Liver (tissue), 9 donors: ENCODE results near the gene CHRM2. TPM values are rescaled to one million over a fixed set of nuclear protein-coding genes. Genes with fewer than 3 reads are reported as not detected.

Experiments
- DNase-seq: peaks from one replicate; pipeline ENCODE4 v3.0.0-alpha.2; 2017; ENCODE audit warnings: low spot score
- H3K27ac ChIP-seq, 2 donors: one replicate each; pipeline ENCODE4 v1.7.0; 2013; ENCODE audit warnings: inconsistent platforms in 2 of 2, low read length in 2 of 2, control low read depth in 1 of 2, low read depth in 1 of 2, mild to moderate bottlenecking in 1 of 2
- H3K27me3 ChIP-seq, 4 donors: one replicate each; pipeline versions ENCODE4 v1.6.1 to v1.7.0; 2013; ENCODE audit warnings: low read length in 3 of 4, inconsistent platforms in 1 of 4, mild to moderate bottlenecking in 1 of 4, moderate library complexity in 1 of 4; ENCODE audit not compliant: control insufficient read depth in 4 of 4, insufficient read depth in 4 of 4
- H3K36me3 ChIP-seq, 4 donors: one replicate each; pipeline versions ENCODE4 v1.6.1 to v1.7.0; 2013; ENCODE audit warnings: low read length in 3 of 4, mild to moderate bottlenecking in 3 of 4, low read depth in 1 of 4, moderate library complexity in 1 of 4; ENCODE audit not compliant: control insufficient read depth in 4 of 4, insufficient read depth in 3 of 4
- H3K4me1 ChIP-seq, 4 donors: one replicate each; pipeline versions ENCODE4 v1.6.1 to v1.7.0; 2013; ENCODE audit warnings: low read length in 3 of 4, mild to moderate bottlenecking in 3 of 4, moderate library complexity in 1 of 4; ENCODE audit not compliant: control insufficient read depth in 4 of 4, insufficient read depth in 4 of 4
- H3K4me3 ChIP-seq, 3 donors: one replicate each; pipeline versions ENCODE4 v1.6.1 to v1.7.0; 2013; ENCODE audit warnings: low read length in 3 of 3, control low read depth in 1 of 3, low read depth in 1 of 3, mild to moderate bottlenecking in 1 of 3
- H3K9ac ChIP-seq, 2 donors: one replicate each; pipeline ENCODE4 v1.7.0; 2013; ENCODE audit warnings: low read length in 2 of 2, mild to moderate bottlenecking in 2 of 2, moderate library complexity in 2 of 2, control low read depth in 1 of 2, low read depth in 1 of 2
- H3K9me3 ChIP-seq, 4 donors: one replicate each; pipeline versions ENCODE4 v1.6.1 to v1.7.0; 2013; ENCODE audit warnings: low read length in 3 of 4; ENCODE audit not compliant: control insufficient read depth in 4 of 4
- HNF4A ChIP-seq, 2 donors: conservative IDR thresholded peaks; 2 replicates each; pipeline ENCODE4 v1.6.1; 2016; ENCODE audit warnings: antibody characterized with exemption in 2 of 2, mild to moderate bottlenecking in 2 of 2
- JUND ChIP-seq, 2 donors: IDR thresholded peaks; 2 replicates each; pipeline ENCODE4 v1.6.1; 2016; ENCODE audit warnings: antibody characterized with exemption in 2 of 2
- RAD21 ChIP-seq, 2 donors: IDR thresholded peaks; 2 replicates each; pipeline ENCODE4 v1.6.1; 2016; ENCODE audit warnings: antibody characterized with exemption in 2 of 2, mild to moderate bottlenecking in 2 of 2
- RXRA ChIP-seq, 2 donors: IDR thresholded peaks; 2 replicates each; pipeline ENCODE4 v1.6.1; 2017 to 2018; ENCODE audit warnings: antibody characterized with exemption in 2 of 2, mild to moderate bottlenecking in 1 of 2
- TAF1 ChIP-seq: conservative IDR thresholded peaks from 2 replicates; pipeline ENCODE4 v1.6.1; 2016; ENCODE audit warnings: antibody characterized with exemption, mild to moderate bottlenecking
- YY1 ChIP-seq: IDR thresholded peaks from 2 replicates; pipeline ENCODE4 v1.6.1; 2016; ENCODE audit warnings: antibody characterized with exemption, mild to moderate bottlenecking
- WGBS: extraction: QIAGEN DNeasy Blood & Tissue Kit; methylation state at CpG from one replicate; pipeline ENCODE4 v1.1.7; 2013; 5-methylcytosine and 5-hydroxymethylcytosine counted together
- polyA plus RNA-seq, 2 donors: library from polyadenylated mRNA; stranded (reverse) in 1 of 2; unstranded in 1 of 2; fragments of 200-250 nt in 1 of 2; fragments of >200 nt in 1 of 2; fragmentation: Nextera tagmentation in 1 of 2; extraction: Ambion mirVana in 1 of 2; gene quantifications; one replicate each; pipeline versions ENCODE4 v1.2.1 to v1.2.3, GENCODE V29; 2013 to 2015
- total RNA-seq, 2 donors: library from RNA; depleted of rRNA; stranded (reverse); fragments of >200 nt; gene quantifications; one replicate each; pipeline ENCODE4 v1.2.3, GENCODE V29; 2014
- TF ChIP-seq, protein P1 (sequence below): IDR thresholded peaks from 2 replicates; pipeline ENCODE4 v1.6.1; 2016; ENCODE audit warnings: antibody characterized with exemption, mild to moderate bottlenecking
- TF ChIP-seq, protein P2 (sequence below): IDR thresholded peaks from 2 replicates; pipeline ENCODE4 v1.6.1; 2016; ENCODE audit warnings: antibody characterized with exemption
- TF ChIP-seq, protein P3 (sequence below): fragments of 150-350 bp; IDR thresholded peaks from 2 replicates; pipeline ENCODE4 v1.5.1; 2017; ENCODE audit warnings: improper control_type of control experiment, low read depth, low read length; ENCODE audit not compliant: missing input control
- TF ChIP-seq, protein P4 (sequence below): IDR thresholded peaks from 2 replicates; pipeline ENCODE4 v1.6.1; 2016; ENCODE audit warnings: antibody characterized with exemption
- TF ChIP-seq, protein P5 (sequence below): IDR thresholded peaks from 2 replicates; pipeline ENCODE4 v1.6.1; 2016; ENCODE audit warnings: antibody characterized with exemption
- donor health status: healthy.
- donor health status: healthy.
- donor health status: healthy.
- donor health status: healthy.
- donor health status: healthy.

Gene CHRM2
- total and polyA plus RNA-seq, 4 donors, result 0.08 to 1.2 (median 0.30) TPM

DNA sequence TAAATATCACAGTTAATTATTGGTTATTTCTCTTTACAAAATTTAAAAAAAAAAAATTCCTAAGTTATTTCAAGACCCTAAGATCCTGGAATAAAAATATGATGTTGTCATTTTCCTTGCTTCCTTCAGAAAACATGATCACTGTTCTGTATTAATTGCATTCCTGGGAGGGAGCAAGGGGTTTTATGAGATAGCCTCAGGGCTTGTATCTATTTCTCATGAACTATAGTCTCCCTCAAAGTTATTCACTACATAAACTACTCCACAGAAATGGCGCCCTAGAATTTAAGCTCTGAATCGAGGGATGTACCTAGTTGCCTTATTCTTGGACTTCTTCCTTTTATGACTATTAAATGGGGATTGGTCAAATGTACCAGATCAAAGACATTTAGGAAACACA is 170.3 kb downstream of the CHRM2 start:
- WGBS, result 82% methylated on average over 2 of the region's 2 CpGs
- no peak for DNase-seq

DNA sequence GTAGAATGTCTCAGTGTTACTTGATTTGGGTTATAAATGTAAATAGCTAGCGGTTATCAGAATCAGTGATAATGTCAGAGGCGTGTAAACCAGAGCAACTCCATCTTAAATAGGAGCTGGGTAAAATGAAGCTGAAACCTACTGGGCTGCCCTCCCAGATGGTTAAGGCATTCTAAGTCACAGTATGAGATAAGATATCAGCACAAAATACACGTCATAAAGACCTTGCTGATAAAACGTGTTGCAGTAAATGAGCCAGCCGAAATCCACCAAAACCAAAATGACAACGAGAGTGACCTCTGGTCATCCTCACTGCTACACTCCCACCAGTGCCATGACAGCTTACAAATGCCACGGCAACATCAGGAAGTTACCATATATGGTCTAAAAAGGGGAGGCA is 172.3 kb downstream of the CHRM2 start:
- TF ChIP-seq, protein P1, sequence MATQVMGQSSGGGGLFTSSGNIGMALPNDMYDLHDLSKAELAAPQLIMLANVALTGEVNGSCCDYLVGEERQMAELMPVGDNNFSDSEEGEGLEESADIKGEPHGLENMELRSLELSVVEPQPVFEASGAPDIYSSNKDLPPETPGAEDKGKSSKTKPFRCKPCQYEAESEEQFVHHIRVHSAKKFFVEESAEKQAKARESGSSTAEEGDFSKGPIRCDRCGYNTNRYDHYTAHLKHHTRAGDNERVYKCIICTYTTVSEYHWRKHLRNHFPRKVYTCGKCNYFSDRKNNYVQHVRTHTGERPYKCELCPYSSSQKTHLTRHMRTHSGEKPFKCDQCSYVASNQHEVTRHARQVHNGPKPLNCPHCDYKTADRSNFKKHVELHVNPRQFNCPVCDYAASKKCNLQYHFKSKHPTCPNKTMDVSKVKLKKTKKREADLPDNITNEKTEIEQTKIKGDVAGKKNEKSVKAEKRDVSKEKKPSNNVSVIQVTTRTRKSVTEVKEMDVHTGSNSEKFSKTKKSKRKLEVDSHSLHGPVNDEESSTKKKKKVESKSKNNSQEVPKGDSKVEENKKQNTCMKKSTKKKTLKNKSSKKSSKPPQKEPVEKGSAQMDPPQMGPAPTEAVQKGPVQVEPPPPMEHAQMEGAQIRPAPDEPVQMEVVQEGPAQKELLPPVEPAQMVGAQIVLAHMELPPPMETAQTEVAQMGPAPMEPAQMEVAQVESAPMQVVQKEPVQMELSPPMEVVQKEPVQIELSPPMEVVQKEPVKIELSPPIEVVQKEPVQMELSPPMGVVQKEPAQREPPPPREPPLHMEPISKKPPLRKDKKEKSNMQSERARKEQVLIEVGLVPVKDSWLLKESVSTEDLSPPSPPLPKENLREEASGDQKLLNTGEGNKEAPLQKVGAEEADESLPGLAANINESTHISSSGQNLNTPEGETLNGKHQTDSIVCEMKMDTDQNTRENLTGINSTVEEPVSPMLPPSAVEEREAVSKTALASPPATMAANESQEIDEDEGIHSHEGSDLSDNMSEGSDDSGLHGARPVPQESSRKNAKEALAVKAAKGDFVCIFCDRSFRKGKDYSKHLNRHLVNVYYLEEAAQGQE, result no peak
- TF ChIP-seq HNF4A (conservative IDR thresholded peaks at IDR 0.05) (no peak), RAD21 (IDR thresholded peaks at IDR 0.05) (no peak), RXRA (IDR thresholded peaks at IDR 0.05) (no peak), JUND (IDR thresholded peaks at IDR 0.05) (no peak), YY1 (no peak), TAF1 (no peak)
- TF ChIP-seq, protein P2, sequence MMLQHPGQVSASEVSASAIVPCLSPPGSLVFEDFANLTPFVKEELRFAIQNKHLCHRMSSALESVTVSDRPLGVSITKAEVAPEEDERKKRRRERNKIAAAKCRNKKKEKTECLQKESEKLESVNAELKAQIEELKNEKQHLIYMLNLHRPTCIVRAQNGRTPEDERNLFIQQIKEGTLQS, result no peak
- TF ChIP-seq, protein P3, sequence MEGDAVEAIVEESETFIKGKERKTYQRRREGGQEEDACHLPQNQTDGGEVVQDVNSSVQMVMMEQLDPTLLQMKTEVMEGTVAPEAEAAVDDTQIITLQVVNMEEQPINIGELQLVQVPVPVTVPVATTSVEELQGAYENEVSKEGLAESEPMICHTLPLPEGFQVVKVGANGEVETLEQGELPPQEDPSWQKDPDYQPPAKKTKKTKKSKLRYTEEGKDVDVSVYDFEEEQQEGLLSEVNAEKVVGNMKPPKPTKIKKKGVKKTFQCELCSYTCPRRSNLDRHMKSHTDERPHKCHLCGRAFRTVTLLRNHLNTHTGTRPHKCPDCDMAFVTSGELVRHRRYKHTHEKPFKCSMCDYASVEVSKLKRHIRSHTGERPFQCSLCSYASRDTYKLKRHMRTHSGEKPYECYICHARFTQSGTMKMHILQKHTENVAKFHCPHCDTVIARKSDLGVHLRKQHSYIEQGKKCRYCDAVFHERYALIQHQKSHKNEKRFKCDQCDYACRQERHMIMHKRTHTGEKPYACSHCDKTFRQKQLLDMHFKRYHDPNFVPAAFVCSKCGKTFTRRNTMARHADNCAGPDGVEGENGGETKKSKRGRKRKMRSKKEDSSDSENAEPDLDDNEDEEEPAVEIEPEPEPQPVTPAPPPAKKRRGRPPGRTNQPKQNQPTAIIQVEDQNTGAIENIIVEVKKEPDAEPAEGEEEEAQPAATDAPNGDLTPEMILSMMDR, result no peak
- TF ChIP-seq, protein P4, sequence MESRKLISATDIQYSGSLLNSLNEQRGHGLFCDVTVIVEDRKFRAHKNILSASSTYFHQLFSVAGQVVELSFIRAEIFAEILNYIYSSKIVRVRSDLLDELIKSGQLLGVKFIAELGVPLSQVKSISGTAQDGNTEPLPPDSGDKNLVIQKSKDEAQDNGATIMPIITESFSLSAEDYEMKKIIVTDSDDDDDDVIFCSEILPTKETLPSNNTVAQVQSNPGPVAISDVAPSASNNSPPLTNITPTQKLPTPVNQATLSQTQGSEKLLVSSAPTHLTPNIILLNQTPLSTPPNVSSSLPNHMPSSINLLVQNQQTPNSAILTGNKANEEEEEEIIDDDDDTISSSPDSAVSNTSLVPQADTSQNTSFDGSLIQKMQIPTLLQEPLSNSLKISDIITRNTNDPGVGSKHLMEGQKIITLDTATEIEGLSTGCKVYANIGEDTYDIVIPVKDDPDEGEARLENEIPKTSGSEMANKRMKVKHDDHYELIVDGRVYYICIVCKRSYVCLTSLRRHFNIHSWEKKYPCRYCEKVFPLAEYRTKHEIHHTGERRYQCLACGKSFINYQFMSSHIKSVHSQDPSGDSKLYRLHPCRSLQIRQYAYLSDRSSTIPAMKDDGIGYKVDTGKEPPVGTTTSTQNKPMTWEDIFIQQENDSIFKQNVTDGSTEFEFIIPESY, result no peak
- TF ChIP-seq, protein P5, sequence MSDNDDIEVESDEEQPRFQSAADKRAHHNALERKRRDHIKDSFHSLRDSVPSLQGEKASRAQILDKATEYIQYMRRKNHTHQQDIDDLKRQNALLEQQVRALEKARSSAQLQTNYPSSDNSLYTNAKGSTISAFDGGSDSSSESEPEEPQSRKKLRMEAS, result no peak
- DNase-seq, result no peak
- H3K36me3 ChIP-seq, result no peaks in the 10 kb centered on the region
- no peak overlapping the region for H3K9ac ChIP-seq
- 59% methylated on average over 7 of the region's 7 CpGs for WGBS
- H3K4me1 ChIP-seq, result no peaks in the 10 kb centered on the region
- H3K4me3 ChIP-seq, result no peak overlapping the region
- no peak overlapping the region for H3K27ac ChIP-seq
- H3K27me3 ChIP-seq, result no peaks in the 10 kb centered on the region
- no peaks in the 10 kb centered on the region for H3K9me3 ChIP-seq

More for the DNA sequence above, 170.3 kb downstream of the CHRM2 start:
- no peak overlapping the region for H3K27ac ChIP-seq
- H3K4me3 ChIP-seq, result no peak overlapping the region
- H3K36me3 ChIP-seq, result no peaks in the 10 kb centered on the region
- no peaks in the 10 kb centered on the region for H3K27me3 ChIP-seq
- TF ChIP-seq, protein P2, result no peak
- TF ChIP-seq RXRA (IDR thresholded peaks at IDR 0.05) (no peak), RAD21 (IDR thresholded peaks at IDR 0.05) (no peak)
- H3K9ac ChIP-seq, result no peak overlapping the region
- H3K9me3 ChIP-seq, result no peaks in the 10 kb centered on the region
- no peaks in the 10 kb centered on the region for H3K4me1 ChIP-seq
